ENCODE data around the gene P4HA2.

- no peak for TF ChIP-seq CTCF (conservative IDR thresholded peaks at IDR 0.05 in 1 of 2, IDR thresholded peaks at IDR 0.05 in 1 of 2; ENCODE audit: low read depth in 1 of 2, low read length in 2 of 2)
- TF ChIP-seq EZH2 (IDR thresholded peaks at IDR 0.05; ENCODE audit: low read length, missing control alignments) = no peak
Measured at GRCh38 chr5:132251220-132251725, 23.6 kb upstream of the P4HA2 start.

Measured in fibroblast of lung (primary cell).